LoVo (cell line): Measurements from ENCODE around the gene ZBTB26.

Experiments used
- DNase-seq: peaks from one replicate; pipeline ENCODE4 v3.0.0-alpha.2; 2016; ENCODE audit warnings: low spot score

Gene ZBTB26

DNA sequence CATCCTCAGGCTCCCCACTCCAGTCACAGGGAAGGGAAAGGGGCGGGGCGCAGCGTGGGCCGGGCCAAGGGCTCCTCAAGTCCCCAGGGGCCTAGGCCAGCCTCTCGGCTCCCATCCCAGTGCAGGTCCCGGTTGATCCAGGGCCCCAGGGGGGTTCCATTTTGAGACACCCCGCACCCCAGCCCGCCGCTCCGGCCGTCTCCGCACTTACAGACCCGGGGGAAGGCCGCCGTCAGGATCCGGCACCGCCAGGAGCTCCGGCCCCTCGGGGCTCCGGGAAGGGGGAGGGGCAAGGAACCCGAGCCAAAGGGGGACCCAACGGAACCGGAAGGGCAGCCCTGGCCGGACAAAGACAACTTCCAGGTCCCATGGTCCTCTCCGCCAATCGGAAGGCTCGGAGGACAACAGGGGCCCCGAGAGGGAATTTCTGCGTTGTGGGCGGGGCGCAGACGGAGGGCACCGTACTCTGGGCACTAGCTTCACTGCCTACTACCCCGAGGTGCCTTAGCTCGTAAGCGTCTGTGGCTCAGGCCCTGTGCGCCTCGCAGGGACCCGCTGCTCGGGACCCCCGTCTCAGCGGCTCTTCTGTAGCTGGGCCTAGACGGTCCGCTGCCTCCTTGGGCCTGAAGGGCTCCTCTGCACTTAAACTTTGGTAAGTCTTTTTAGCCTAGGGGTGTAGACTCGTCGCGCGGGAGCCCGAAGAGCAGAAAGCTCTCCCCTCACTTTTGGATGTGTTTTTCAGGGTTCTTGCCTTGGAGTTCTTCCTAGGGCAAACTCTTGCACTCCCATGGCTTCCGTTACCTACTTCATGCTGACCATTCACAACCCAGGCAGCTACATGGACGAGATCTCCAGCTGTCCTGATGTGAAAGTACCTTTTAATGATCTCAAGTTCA is at the start of gene ZBTB26:
TSS of gene ZBTB26 (minus strand) at position 287 of the 896 bp plus-strand sequence. CDS start 11,578 bp downstream, outside the sequence.
- peak; percentile 93 for DNase-seq

- DNase-seq: peak; percentile 32
Measured at GRCh38 chr9:122978601-122979000, 47.3 kb upstream of the ZBTB26 start.

DNA sequence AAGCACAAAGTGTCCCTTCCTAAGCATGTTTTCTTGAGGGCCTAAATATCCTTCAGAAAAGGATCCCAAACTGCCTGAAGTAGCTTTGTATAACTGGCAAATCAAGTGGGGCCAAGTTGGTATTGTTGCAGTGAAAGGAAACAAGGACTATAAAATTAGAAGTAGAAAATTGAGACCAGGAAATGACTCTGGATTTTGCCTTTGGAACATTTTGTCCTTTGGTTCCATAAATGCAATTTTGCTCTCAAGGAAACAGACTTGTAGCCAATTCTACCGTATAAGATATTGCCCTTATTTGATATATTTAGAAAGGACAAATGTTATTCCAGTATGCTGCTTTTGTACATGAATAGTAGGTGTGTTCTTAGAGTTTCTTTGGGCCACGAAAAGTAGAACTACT is 43.9 kb upstream of the ZBTB26 start:
- DNase-seq: no peak

DNA sequence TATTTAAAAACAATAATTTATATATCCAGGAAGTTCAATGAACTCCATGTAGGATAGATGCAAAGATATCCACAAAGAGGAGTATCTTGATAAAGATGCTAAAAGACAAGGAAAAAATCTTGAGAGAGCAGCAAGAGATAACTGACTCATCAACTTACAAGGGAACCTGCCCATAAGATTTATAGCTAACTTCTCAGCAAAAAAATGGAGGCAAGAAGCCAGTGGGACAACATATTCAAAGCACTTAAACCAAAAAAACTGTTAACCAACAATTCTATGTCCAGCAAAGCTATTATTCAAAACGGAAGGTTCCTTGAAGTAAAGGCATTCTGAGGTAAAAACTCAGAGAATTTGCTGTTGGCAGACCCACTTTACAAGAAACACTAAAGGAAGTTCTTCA is 29.8 kb upstream of the ZBTB26 start:
- DNase-seq: no peak

- no peak for DNase-seq
Measured at GRCh38 chr9:122955961-122956360, 24.6 kb upstream of the ZBTB26 start.

DNA sequence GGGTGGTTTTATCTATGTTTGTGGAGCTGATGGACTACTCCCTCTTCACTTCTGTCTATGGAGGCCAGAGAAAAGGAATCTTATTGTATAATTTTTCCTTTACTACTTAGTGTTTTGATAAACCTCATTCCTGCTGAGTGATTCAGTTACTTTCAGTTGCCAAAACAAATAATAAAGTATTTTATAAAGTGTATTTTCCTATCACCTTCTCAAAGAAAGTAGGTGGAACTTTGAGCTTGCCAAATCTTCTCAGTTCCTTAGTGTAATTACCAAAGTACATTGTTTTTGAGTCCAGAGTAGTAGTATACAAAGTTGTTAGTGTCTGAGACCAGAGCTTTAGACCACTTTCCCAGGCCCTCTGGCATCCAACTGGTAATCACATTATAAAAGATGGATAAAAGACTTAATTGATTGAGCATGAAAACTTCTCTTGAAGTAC is 23.0 kb upstream of the ZBTB26 start:
- DNase-seq: peak; percentile 61

GRCh38 chr9:122951056-122951455 is 19.7 kb upstream of the ZBTB26 start:
- no peak for DNase-seq

DNA sequence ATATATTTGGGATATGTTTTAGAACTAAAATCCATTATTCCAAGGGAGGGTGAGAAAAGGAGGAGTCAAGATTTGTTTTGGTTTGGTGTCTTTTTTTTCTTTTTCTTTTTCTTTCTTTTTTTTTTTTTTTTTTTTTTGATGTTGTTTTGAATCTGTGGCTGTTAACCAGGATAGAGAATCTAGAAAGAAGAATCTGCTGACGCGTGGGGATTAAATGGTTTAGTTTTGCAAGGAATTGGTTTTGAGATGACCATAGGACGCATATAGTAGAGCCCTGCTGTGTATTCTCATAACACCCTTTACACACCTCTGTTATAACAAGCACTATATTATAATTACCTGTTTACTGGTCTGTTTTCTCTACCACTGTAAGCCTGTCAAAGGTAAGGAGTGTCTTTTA is 19.0 kb upstream of the ZBTB26 start:
- DNase-seq: no peak

GRCh38 chr9:122949696-122950095 is 18.4 kb upstream of the ZBTB26 start:
- no peak for DNase-seq

DNA sequence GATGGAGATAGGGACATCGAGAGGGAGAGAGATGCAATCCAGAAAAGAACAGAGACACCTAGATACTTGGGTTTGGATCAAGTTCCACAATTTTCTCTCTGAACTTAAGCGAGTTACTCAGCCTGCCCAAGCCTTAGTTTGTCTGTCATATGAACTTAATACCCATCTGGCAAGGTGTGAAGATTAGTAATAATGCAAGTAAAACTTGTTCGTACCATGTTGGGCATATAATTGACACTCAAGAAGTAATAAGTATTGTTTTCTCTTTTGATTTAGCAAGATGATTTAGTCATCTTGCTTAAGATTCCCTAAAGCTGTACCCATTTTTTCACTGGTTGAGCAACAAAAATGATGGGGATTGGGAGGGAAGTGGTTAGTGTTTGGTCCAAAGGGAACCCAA is 17.0 kb upstream of the ZBTB26 start:
- DNase-seq: no peak

- DNase-seq: no peak
Measured at GRCh38 chr9:122946461-122947005, 15.2 kb upstream of the ZBTB26 start.

GRCh38 chr9:122944960-122945888 is 13.9 kb upstream of the ZBTB26 start:
- DNase-seq: no peak

GRCh38 chr9:122941582-122942234 is 10.4 kb upstream of the ZBTB26 start:
- no peak for DNase-seq

DNA sequence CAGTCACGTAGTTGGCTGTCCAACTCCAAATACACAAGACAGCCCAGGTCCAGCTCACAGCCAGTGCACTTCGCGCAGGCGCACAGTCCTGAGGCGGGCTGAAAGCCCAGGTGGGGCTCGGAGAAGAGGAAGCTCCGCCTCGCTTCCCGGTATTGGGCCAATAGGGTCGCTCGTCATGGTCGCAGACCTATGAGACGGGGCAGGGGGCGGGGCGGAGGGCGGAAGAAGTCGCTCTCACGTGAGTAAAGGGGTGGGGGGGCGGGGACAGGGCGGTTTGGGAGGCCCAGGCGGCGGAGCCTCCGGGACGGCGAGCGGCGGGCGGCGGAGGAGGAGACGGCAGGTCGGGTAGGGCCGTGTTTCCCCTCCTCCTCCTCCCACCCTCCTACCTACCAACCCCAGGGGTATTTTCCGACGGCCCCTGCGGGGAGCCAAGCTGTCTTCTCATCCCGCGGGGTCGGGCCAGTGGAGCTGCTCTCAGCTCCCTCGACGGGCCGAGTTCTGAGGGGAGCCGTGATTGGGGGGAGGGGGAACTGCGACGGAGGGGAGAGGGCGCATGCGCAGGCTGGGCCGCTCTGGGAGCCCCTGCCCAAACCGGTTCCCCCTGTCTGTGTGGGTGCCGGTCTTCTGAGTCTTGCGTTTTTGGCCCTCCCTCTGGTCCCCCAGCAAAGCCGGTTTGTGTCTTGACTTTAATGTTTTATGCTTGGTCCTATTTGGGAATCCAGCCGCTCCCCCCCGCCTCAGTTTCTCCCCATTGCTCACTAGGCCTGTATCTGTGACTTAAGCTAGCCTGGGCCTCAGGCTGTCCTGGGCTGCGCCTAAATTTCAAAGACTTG is 9.7 kb upstream of the ZBTB26 start, which contains the start of gene RABGAP1:
TSS of gene RABGAP1 (plus strand) at position 272 of the 833 bp plus-strand sequence. CDS start 16,040 bp downstream, outside the sequence.
- DNase-seq: peak; percentile 99

GRCh38 chr9:122940454-122940748 is 9.1 kb upstream of the ZBTB26 start:
- no peak for DNase-seq

- DNase-seq: no peak
Measured at GRCh38 chr9:122939601-122940000, 8.3 kb upstream of the ZBTB26 start.

GRCh38 chr9:122936883-122937282 is 5.6 kb upstream of the ZBTB26 start:
- no peak for DNase-seq

DNA sequence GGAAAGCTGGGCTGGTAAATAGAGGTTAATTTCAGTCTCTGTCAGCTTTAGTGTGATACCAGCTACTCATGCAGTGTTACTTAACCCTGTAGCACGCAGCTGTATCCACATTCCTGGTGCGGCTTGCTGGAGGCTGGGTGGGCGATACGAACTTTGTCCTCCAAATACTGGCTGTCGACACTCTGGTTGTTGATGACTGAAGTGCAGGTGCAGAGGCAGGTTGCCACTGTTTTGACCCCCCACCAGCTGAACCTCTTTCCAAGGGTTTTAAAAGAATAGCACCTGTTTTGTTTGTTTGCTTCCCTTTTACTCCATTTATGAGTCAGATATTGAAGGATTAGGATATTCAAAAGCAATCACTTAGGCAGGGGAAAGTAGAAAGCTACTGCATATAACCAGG is 5.2 kb upstream of the ZBTB26 start:
- no peak for DNase-seq

DNA sequence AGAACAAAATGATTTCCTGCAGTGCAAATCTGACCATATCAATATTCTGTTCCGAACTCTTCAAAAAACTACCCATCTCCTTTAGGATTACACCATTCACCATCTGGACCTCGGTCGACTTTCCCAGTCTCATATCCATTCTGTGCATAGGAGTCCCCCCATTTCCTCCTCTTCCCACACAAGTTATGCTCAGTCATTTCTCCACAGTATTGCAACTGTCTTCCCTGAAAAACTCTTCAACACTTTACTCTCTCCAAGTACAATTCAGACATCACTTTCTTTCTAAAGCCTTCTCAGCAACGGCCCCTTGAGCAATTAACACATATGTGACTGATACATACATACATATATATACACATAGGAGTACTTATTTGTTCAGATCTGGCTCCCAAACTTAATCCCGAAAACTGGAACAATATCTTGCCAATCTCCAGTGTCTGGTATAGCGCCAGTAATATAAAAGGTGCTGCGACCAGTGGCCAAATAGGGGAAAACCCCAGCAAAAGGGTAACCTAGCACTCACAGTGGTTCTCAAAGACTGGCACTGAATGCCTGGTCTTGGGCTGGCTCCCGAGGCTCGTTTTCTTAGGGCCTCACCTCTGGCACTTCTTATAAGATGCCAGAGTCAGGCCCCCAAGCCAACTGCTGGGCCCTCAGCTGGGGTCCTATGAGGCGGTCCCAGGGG is 629 bp downstream of the ZBTB26 start:
- DNase-seq: no peak

DNA sequence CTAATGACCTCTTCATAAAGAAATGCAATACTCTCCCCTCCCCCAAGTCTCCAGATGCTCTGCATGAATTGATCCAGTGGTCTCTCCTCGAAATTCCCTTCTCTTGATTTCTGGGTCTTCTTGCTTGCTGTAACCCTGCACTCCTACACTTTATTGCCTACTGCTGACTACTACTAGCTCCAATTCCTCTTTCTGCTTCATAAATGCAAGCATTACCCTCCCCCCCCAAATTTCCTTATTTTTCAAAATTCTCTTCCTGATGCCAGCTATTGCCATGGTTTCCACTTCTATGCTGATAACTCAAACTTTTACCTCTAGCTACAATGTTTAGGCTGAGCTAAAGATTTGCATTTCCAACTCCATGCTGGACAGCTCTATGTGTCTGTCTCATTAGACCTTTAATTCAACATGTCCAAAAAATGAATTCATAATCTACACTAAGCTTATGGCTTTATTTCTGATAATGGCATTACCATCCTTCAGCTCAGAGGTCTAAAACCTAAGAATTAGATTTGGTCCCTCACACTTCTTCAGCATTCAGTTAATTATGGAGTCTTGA is 1.4 kb downstream of the ZBTB26 start:
- no peak for DNase-seq
